ENCODE measurements around the gene PTGIR.
A peak's percentile ranks its signal among the peaks of the same experiment; 100 is the strongest.

PTGIR gene

DNA sequence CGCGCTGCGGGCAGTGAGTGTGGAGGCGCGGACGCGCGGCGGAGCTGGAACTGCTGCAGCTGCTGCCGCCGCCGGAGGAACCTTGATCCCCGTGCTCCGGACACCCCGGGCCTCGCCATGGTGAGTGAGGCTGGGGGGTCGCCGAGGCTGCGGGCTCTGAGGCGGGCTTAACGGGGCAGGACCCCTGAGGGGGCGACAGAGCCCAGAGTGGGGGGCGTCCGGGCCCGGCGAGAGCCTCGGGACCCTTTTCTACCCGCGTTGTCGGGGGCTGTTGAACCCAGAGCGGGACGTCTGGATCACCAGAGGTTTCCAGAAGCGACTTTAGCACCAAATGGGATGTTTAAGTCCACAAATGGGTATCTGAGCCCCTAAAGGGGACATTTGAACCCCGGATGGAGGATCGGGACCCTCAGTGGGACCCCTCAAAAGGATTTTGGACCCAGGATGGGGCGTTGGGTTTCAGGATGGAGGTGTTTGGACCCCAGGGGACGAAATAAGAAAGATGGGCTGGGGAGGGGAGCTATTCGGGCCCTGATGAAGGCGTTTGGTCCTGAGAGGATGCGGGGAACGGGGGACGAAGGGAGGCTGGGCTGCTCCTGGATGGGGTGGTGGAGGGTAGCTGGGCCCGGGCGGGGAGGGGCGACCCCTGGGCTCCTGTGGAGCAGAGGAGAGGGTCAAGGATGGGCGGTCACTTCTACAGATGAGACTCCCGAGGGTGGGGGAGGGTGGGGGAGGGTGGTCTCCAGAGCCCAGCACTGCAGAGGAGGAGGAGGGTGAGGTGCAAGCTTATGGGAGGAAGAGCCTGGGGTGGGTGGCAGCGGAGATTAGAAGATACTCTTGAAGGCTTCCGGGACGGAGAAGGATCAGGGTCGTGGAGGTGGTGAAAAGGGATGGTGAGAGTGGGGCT lies 23.3 kb downstream of the PTGIR start, which contains the start of gene CALM3:
Gene CALM3 (plus strand): TSS at position 13 of the 907 bp plus-strand sequence. CDS start 105 bp downstream, at position 118.
- DNase-seq (ENCODE audit: low read depth in 2 of 2, low spot score in 1 of 2), result no peak

DNA sequence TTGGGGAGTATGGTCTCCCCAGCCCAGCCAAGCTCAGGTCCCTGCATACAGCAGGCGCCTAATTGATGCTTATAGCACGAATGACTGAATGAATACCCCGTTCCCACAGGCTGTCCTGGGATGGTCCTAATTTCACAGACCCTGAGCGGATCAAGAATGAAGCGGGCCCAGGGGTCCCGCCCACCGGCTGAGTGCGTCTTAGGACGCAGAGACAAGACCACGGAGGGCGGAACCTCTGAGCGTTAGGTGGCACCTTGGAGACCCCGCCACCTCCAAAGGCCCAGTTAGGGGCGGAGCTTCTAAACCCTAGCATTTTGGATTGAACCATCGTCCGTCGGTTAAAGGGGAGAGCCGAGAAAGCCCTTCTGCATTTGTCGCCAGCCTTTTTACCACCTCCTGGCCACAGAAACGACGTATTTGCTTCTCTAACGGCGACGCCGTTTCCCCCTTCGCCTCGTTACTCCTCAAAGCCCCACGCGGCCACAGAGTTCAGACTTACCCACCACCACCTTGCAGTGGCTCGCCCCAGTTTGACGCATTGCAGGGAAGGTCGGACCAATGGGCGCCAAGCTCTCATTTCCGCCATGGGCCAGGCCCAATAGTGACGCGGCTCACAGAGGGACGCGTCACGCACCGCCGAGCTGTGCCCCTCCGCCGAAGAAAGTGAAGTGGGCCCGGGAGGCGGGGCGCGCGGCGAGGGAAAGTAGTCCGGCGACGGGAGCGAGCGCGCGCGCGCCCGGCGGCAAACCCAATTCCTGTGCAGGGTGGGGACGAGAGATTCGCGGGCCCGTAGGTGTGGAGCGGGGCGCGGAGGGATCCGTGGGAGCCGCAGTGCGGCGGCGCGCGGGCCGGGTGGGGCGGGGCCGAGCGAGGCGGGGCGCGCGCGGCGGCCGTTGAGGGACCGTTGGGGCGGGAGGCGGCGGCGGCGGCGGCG lies 24.2 kb downstream of the PTGIR start:
- DNase-seq (ENCODE audit: low read depth in 2 of 2, low spot score in 1 of 2), result peak; percentile 93 to 96

DNA sequence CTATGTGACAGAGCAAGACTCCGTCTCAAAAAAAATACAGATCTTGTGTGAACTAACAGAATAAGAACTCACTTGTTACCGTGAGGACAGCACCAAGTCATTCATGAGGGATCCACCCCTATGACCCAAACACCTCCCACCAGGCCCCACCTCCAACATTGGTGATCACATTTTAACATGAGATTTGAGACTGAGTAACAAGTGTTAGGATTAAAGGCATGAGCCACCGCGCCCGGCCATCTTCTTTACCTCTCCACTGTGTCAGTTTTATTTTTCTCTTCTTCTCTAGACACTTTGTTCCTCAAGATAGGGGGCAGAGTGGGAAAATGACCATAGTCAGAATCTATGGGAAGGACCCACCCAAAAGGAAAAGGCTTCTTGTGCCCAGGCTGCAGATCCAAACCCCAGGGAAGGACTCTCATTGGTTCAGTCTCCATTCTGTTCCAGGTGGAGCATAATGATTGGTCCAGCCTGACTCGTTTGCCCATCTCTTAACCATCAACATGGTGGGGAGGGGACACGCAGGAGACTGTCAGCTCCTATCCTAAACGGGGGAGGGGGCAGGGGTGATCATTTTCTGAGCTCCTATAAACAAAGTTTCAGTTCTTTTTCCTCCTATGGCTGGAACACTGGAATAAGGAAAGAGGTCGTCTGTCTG lies 25.0 kb downstream of the PTGIR start:
- DNase-seq (ENCODE audit: low read depth in 2 of 2, low spot score in 1 of 2), result no peak

DNA sequence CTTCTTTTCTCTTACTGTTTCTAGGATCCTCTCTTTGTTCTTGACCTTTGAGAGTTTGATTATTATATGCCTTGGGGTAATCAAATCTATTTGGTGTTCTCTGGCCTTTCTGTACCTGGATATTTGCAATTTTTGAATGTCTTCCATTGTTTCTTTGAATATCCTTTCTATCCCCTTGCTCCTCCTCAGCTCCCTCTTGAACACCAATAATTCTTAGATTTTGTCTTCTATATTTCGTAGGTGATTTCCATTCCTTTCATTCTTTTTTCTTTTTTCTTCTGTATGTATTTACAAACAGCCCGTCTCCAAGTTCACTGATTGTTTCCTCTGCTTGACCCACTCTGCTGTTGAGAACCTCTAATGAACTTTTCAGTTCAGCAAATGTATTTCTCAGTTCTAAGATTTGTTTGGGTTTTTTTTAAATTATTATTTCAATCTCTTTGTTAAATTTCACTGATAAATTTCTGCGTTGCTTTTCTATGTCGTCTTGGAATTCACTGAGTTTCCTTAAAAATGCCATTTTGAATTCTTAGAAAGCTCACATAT lies 26.4 kb downstream of the PTGIR start:
- DNase-seq (ENCODE audit: low read depth in 2 of 2, low spot score in 1 of 2), result no peak

DNA sequence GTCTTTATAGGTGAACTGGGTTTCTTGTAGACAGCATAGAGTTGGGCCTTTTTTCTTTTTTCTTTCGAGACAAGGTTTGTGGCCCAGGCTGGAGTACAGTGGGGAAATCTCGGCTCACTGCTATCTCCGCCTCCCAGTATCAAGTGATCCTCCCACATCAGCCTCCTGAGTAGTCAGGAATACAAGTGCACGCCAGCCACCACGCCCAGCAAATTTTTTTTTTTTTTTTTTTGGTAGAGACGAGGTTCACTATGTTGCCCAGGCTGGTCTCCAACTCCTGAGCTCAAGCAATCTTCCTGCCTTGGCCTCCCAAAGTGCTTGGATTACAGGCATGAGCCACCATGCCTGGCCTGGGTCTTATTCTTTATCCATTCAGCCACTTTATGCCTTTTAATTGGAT lies 28.9 kb downstream of the PTGIR start:
- DNase-seq (ENCODE audit: low read depth in 2 of 2, low spot score in 1 of 2), result no peak

DNA sequence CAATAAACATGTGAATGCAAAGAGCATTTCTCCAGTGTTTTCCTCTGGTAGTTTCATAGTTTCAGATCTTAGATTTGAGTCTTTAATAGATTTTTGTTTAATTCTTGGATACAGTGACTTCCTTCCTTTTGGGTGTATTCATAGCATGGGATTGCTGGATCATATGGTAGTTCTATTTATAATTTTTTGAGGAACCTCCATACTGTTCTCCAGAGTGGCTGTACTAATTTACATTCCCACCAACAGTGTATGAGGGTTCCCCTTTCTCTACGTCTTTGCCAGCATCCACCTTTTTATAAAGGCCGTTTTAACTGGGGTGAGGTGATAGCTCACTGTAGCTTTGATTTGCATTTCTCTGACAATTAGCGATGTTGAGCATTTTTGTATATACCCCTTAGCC lies 33.0 kb downstream of the PTGIR start:
- DNase-seq (ENCODE audit: low read depth in 2 of 2, low spot score in 1 of 2), result no peak

DNA sequence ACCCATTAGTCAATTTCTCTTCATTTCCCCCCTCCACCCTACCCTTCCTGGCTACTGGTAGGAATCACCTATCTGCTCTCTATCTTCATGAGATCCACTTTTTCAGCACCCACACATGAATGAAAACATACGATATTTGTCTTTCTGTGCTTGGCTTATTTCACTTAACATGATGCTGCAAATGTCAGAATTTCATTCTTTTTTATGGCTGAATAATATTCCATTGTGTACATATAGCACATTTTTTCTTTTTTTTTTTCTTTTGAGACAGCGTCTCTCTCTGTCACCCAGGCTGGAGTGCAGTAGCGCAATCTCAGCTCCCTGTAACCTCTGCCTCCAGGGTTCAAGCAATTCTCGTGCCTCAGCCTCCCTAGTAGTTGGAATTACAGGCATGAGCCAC lies 33.6 kb downstream of the PTGIR start:
- DNase-seq (ENCODE audit: low read depth in 2 of 2, low spot score in 1 of 2), result no peak

DNA sequence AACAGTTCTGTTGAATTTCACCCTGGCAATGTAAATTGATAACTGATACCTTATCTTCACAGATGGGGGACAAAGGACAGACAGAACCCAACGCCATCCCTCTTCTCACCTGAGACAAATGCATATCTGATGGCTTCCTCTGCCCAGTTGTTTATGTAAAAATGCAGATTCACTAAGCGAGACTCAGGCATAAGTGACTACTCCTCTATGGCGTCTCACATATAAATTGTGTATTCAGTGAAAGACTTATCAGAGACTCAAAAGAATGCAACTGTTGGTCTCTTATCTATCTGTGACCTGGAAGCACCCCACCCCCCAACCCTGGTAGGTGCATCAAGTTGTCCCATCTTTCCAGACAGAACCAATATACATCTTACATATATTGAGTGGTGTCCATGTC lies 37.0 kb downstream of the PTGIR start:
- no peak for DNase-seq (ENCODE audit: low read depth in 2 of 2, low spot score in 1 of 2)

DNA sequence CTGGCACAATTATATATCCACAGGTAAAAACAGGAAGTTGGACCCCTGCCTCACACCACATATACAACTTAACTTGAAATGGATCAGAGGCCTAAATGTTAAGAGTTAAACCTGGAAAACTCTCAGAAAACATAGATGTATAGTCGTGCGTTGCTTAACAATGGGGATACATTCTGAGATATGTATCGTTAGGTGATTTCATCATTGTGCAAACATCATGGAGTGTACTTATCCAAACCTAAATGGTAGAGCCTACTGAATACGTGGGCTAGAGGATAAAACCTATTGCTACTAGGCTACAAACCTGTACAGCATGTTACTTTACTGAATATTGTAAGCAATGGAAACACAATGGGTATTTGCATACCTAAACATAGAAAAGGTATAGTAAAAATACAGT lies 38.6 kb downstream of the PTGIR start:
- no peak for DNase-seq (ENCODE audit: low read depth in 2 of 2, low spot score in 1 of 2)

DNA sequence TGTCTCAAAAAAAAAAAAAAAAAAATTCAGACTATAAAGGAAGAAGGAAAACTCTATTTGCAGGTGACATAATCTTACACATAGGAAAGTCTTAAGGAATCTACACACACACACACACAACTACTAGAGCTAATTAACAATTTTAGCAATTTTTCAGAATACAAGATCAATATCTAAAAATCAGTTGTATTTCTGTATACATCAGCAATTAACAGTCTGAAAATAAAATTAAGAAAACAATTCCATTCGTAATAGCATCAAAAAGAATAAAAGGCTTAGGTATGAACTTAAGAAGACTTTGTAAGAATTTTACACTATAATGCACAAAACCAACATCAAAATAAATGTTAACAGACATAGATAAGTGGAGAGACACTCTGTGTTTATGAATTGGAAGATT lies 39.4 kb downstream of the PTGIR start:
- DNase-seq (ENCODE audit: low read depth in 2 of 2, low spot score in 1 of 2), result no peak

DNA sequence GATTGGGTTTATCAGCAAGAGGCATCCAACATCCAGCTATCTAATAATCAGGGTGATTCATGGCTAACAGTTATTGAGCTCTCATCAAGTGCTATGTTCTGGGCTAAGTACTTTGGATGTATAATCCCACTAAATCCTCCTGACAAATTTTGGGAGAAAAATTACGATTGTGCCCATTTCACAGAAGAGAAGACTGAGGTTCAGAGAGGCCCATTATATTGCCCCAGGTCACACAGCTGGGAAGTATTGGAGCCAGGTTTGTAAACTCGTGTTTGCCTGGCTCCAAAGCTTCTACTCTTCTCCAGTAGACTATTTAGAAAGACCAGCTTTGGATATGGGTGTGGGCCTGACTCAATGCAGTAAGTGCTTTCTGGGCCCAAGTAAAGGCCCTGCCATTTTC lies 44.6 kb downstream of the PTGIR start:
- DNase-seq (ENCODE audit: low read depth in 2 of 2, low spot score in 1 of 2), result no peak

DNA sequence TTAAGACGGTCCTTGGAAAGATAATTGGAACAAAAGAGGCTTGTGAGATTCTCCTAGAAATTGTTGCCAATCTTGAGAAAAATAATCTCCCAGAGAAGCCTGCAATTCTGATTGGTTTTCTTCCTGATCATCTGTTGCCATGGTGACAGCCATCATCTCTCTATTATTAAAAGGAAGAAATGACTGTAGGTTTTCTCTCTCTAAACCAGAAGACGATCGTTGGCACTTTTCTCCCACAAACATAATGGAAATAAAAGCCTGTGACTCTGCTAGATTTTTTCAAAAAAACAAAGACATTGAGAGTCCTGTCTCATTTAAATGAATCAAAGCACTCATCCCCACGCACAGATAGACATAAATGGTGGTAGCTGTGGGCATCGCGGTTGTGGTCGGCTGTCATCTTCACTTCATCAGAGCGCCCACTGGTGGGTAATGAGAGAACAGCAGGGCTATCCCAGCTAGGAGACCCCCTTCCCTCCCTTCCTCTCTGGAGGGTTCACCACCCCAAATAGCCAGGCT lies 45.5 kb downstream of the PTGIR start:
- DNase-seq (ENCODE audit: low read depth in 2 of 2, low spot score in 1 of 2), result no peak

DNA sequence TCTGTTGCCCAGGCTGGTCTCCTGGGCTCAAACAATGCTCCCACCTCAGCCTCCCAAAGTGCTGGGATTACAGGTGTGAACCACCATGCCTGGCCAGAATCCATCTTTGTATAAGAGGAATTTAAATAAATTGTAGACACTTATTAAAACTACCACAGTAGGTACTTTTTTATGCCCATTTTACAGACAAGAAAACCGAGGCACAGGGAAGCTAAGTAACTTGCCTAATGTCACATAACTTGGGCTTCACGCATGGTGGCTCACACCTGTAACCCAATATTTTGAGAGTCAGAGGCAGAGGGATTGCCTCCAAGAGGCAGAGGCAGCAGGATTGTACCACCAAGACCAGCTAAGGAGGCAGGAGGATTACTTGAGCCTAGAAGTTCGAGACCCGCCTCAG lies 46.4 kb downstream of the PTGIR start:
- DNase-seq (ENCODE audit: low read depth in 2 of 2, low spot score in 1 of 2), result no peak

DNA sequence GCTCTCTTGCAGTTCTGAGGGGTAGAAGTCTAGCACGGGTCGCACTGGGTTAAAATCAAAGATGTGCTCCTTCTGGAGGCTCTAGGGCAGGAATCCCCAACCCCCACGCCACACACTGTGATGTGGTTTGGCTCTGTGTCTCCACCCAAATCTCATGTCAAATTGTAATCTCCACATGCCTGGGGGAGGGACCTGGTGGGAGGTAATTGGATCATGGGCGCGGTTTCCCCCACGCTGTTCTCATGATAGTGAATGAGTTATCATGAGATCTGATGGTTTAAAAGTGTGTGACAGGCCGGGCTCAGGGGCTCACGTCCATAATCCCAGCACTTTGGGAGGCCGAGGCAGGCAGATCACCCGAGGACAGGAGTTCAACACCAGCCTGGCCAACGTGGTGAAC lies 50.4 kb downstream of the PTGIR start:
- DNase-seq (ENCODE audit: low read depth in 2 of 2, low spot score in 1 of 2), result no peak

DNA sequence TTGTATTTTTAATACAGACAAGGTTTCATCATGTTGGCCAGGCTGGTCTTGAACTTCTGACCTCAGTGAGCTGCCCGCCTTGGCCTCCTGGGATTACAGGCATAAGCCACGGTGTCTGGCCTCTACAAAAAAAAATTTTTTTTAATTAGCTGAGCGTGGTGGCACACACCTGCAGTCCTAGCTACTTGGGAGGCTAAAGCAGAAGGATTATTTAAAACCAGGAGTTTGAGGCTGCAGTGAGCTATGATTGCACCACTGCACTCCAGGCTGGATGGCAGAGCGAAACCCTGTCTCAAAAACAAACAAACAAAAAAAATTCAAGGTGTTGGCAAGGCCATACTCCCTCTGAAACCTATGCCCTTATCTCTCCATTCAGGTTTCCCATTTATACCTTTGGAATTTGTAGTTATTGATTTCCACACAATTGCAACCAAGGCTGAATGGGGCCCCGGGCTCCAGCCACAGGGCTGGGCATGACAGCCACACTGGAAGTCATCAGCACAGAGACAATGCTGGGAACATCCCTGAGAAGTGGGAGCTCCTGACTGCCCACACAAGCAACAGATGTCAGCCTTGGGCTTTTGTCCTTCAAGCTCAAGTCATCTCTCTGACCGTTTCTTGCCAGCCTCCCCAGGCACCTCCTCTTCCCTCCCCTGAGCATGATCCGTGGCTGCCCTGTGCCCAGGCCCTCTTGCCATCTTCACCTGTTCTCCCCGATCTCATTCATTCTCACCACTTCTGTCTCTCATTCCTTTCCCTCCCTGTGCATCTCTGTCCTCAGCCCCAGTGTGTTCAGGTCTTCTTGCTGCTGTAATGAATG lies 51.0 kb downstream of the PTGIR start:
- no peak for DNase-seq (ENCODE audit: low read depth in 2 of 2, low spot score in 1 of 2)

DNA sequence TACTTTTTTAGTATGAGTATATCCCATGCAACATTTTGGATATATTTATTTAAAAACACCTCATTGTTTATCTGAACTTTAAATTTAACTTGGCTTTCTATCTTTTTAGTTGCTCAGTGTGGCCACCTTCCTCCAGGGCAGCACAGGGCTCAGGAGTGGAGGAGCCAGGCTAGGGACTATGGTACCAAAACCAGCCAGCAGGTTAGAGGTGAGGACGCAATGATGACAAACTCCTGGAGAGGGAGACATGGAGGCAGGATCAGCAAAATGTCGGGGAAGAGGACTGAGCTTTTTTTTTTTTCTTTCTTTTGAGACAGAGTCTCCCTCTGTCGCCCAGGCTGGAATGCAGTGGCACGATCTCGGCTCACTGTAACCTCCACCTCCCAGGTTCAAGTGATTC lies 53.4 kb downstream of the PTGIR start:
- DNase-seq (ENCODE audit: low read depth in 2 of 2, low spot score in 1 of 2), result no peak

All from stimulated activated CD8-positive, alpha-beta memory T cell treated with anti-CD3 and anti-CD28 coated beads, Interleukin-4, amount 100 ng/mL, for 1 hour (primary cell).